Measurements from ENCODE around the gene SCUBE1.

Gene SCUBE1

GRCh38 chr22:43169310-43170130 is 173.7 kb downstream of the SCUBE1 start:
- no peak for DNase-seq

- no peak for DNase-seq
These were observed 174.5 kb downstream of the SCUBE1 start for GRCh38 chr22:43168471-43169309.

- no peak for DNase-seq
These were observed 176.1 kb downstream of the SCUBE1 start for GRCh38 chr22:43167001-43167589.

GRCh38 chr22:43166132-43166930 is 176.8 kb downstream of the SCUBE1 start:
- no peak for DNase-seq

- DNase-seq = no peak
These were observed 178.5 kb downstream of the SCUBE1 start for GRCh38 chr22:43164636-43165035.

- DNase-seq = no peak
These were observed 179.9 kb downstream of the SCUBE1 start for GRCh38 chr22:43163241-43163795.

- no peak for DNase-seq
These were observed 180.6 kb downstream of the SCUBE1 start for GRCh38 chr22:43162412-43163150.

- no peak for DNase-seq
These were observed 182.6 kb downstream of the SCUBE1 start for GRCh38 chr22:43160497-43161126.

- no peak for DNase-seq
These were observed 183.5 kb downstream of the SCUBE1 start for GRCh38 chr22:43159484-43160178.

- no peak for DNase-seq
These were observed 184.2 kb downstream of the SCUBE1 start for GRCh38 chr22:43158778-43159483.

- no peak for DNase-seq
These were observed 185.2 kb downstream of the SCUBE1 start for GRCh38 chr22:43157874-43158546.

GRCh38 chr22:43156413-43156812 is 186.8 kb downstream of the SCUBE1 start:
- no peak for DNase-seq

GRCh38 chr22:43155789-43156188 is 187.4 kb downstream of the SCUBE1 start:
- no peak for DNase-seq

GRCh38 chr22:43154887-43155536 is 188.2 kb downstream of the SCUBE1 start:
- no peak for DNase-seq

- DNase-seq = no peak
These were observed 189.3 kb downstream of the SCUBE1 start for GRCh38 chr22:43153899-43154298.

GRCh38 chr22:43152357-43153071 is 190.7 kb downstream of the SCUBE1 start:
- DNase-seq = peak; percentile 25

GRCh38 chr22:43152003-43152356 is 191.2 kb downstream of the SCUBE1 start:
- DNase-seq = no peak
